Thyroid gland (tissue), 4 donors: ENCODE data around the gene CERCAM. TPM values are rescaled to one million over a fixed set of nuclear protein-coding genes. Genes with fewer than 3 reads are reported as not detected.

Experiments
- DNase-seq, 2 donors: peaks; one replicate each; pipeline ENCODE4 v3.0.0-alpha.2; 2019
- H3K27ac ChIP-seq, 3 donors: fragments of 200-600 bp; sonication (generic); 1 replicate in 2 of 3; 2 replicates in 1 of 3; pipeline ENCODE4 v1.5.1; 2016 to 2019; ENCODE audit warnings: mild to moderate bottlenecking in 1 of 3, moderate library complexity in 1 of 3
- H3K27me3 ChIP-seq: fragments of 200-600 bp; sonication (generic); one replicate; pipeline ENCODE4 v1.5.1; 2019
- H3K36me3 ChIP-seq, 2 donors: fragments of 200-600 bp; sonication (generic); one replicate each; pipeline ENCODE4 v1.5.1; 2016 to 2019
- H3K4me1 ChIP-seq, 2 donors: fragments of 200-600 bp; sonication (generic); one replicate each; pipeline ENCODE4 v1.5.1; 2017 to 2019
- H3K4me3 ChIP-seq, 3 donors: fragments of 200-600 bp; sonication (generic); replicated peaks in 1 of 3; 1 replicate in 2 of 3; 2 replicates in 1 of 3; pipeline ENCODE4 v1.5.1; 2016; ENCODE audit warnings: mild to moderate bottlenecking in 1 of 3
- H3K9me3 ChIP-seq: fragments of 200-600 bp; sonication (generic); one replicate; pipeline ENCODE4 v1.5.1; 2017
- POLR2A ChIP-seq, 2 donors: fragments of 450-650 bp; IDR thresholded peaks; one replicate each; pipeline ENCODE4 v1.6.1; 2017; ENCODE audit warnings: antibody characterized with exemption in 2 of 2, mild to moderate bottlenecking in 2 of 2, moderate library complexity in 1 of 2
- intact Hi-C: fragments of 100-400 bp; cut with DNase I; formaldehyde crosslinking; loops from one replicate; pipeline ENCODE4 v1.15.1; 2023
- microRNA counts, 2 donors: library from miRNA; unstranded; fragments of <30 nt; microRNA quantifications; one replicate each; lab custom pipeline; 2016 to 2017
- microRNA-seq: library from miRNA; unstranded; fragments of <30 nt; microRNA quantifications from one replicate; pipeline ENCODE4, GENCODE V29; 2016
- total RNA-seq, 4 donors: library from RNA; depleted of rRNA; stranded (reverse); fragments of >200 nt; gene quantifications; one replicate each; pipeline ENCODE4 v1.2.3, GENCODE V29; 2016
- TF ChIP-seq, protein P1 (sequence below), 6 experiments: fragments of 200-600 bp in 3 of 6; fragments of 450-650 bp in 3 of 6; sonication (generic) in 3 of 6; IDR thresholded peaks; one replicate each; pipeline ENCODE4 v1.5.1; 2016 to 2019; ENCODE audit warnings: antibody characterized with exemption in 6 of 6, mild to moderate bottlenecking in 2 of 6, inconsistent platforms in 1 of 6, moderate library complexity in 1 of 6

The CERCAM gene
- total RNA-seq, 4 donors from 2014 or later: 22.3 to 35.4 (median 27.2) TPM

DNA sequence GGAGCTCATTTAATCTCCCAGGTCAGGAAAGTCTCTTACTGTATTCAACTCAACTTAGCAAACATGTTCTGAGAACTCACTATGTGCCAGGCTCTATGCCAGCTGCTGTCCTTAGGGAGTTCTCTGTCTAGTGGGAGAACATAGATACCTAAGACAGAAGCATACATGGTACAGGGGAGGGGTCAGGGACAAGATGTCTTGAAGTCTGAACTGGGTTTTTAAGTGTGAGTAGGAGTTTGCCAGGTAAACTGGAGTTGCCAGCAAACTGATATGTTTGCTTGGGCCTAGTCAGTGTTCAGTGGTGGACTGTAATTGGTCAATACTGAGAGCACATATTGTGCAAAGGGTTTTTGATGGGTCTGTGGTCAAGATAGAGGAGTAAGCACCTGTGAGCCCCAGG, 65.5 kb downstream of the CERCAM start:
- H3K4me1 ChIP-seq: no peaks in the 10 kb centered on the region
- H3K27me3 ChIP-seq: no peaks in the 10 kb centered on the region
- H3K9me3 ChIP-seq: no peaks in the 10 kb centered on the region
- no peak overlapping the region for H3K4me3 ChIP-seq
- TF ChIP-seq, protein P1, sequence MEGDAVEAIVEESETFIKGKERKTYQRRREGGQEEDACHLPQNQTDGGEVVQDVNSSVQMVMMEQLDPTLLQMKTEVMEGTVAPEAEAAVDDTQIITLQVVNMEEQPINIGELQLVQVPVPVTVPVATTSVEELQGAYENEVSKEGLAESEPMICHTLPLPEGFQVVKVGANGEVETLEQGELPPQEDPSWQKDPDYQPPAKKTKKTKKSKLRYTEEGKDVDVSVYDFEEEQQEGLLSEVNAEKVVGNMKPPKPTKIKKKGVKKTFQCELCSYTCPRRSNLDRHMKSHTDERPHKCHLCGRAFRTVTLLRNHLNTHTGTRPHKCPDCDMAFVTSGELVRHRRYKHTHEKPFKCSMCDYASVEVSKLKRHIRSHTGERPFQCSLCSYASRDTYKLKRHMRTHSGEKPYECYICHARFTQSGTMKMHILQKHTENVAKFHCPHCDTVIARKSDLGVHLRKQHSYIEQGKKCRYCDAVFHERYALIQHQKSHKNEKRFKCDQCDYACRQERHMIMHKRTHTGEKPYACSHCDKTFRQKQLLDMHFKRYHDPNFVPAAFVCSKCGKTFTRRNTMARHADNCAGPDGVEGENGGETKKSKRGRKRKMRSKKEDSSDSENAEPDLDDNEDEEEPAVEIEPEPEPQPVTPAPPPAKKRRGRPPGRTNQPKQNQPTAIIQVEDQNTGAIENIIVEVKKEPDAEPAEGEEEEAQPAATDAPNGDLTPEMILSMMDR (IDR thresholded peaks at IDR 0.05): no peak
- TF ChIP-seq POLR2A (IDR thresholded peaks at IDR 0.05): no peak
- peaks cover 10 to 32% of the 10 kb centered on the region in 2 donors for H3K36me3 ChIP-seq
- H3K27ac ChIP-seq: no peak overlapping the region
- DNase-seq: no peak
- intact Hi-C loops: no loop called here

MicroRNAs encoded within 50 kb of the gene (microRNA counts, 767-probe panel; counts per million panel counts)
- microRNA hsa-miR-219-2-3p (lab: Ali Mortazavi, UCI): 0 to 1,203 counts per million in 2 donors

Small RNA genes within 50 kb of the gene (microRNA-seq; reads per million reads assigned to microRNA genes)
- not detected for gene MIR219B

Other genes starting within 250 kb of the CERCAM start
- 10 to 100 TPM; 47.8 to 58.5 (median 52.7) TPM for gene CIZ1, start 229.3 kb upstream of the CERCAM start, total RNA-seq
- gene DNM1, start 217.5 kb upstream of the CERCAM start, total RNA-seq: 1 to 10 TPM; 4.7 to 9.2 (median 5.4) TPM
- gene GOLGA2, start 144.8 kb upstream of the CERCAM start, total RNA-seq: 100 to 1,000 TPM in 3 of 4 donors, 10 to 100 TPM in 1; 94.6 to 140 (median 118) TPM
- 10 to 100 TPM; 18.5 to 50.2 (median 49.2) TPM for gene SWI5, start 144.6 kb upstream of the CERCAM start, total RNA-seq
- 10 to 100 TPM in 3 of 4 donors, 1 to 10 TPM in 1; 8.3 to 19.2 (median 16.6) TPM for gene TRUB2, start 98.4 kb upstream of the CERCAM start, total RNA-seq
- gene COQ4, start 98.0 kb upstream of the CERCAM start, total RNA-seq: 100 to 1,000 TPM in 3 of 4 donors, 10 to 100 TPM in 1; 71.8 to 137 (median 108) TPM
- gene SLC27A4, start 80.3 kb upstream of the CERCAM start, total RNA-seq: 10 to 100 TPM; 15.9 to 38.4 (median 30.4) TPM
- gene URM1, start 49.5 kb upstream of the CERCAM start, total RNA-seq: 10 to 100 TPM; 24.3 to 39.4 (median 31.2) TPM
- gene ODF2, start 35.1 kb downstream of the CERCAM start, total RNA-seq: 10 to 100 TPM; 21.9 to 25.5 (median 22.4) TPM
- gene GLE1, start 83.9 kb downstream of the CERCAM start, total RNA-seq: 10 to 100 TPM; 24.1 to 30.3 (median 25.5) TPM
- gene SPTAN1, start 131.7 kb downstream of the CERCAM start, total RNA-seq: 100 to 1,000 TPM; 189 to 307 (median 278) TPM
- gene DYNC2I2, start 236.0 kb downstream of the CERCAM start, total RNA-seq: 100 to 1,000 TPM in 2 of 4 donors, 10 to 100 TPM in 2; 86.1 to 179 (median 132) TPM